CD4-positive, CD25-positive, alpha-beta regulatory T cell (primary cell): ENCODE results near the gene TENT4A. TPM values are rescaled to one million over a fixed set of nuclear protein-coding genes. Genes with fewer than 3 reads are reported as not detected.

ENCODE experiments used
- ATAC-seq, 2 donors: fragments of 150-1000 bp; cut with Tn5 transposase; one replicate each; pipeline ENCODE4 v1.10.0; 2021; ENCODE audit warnings: low read depth in 2 of 2, moderate number of reproducible peaks in 2 of 2, moderate library complexity in 1 of 2
- DNase-seq, 3 donors: peaks; one replicate each; pipeline versions ENCODE4 v3.0.0 to v3.0.0-alpha.2; 2012 to 2022; ENCODE audit warnings: mixed read lengths in 1 of 3
- H3K27ac ChIP-seq: one replicate; pipeline ENCODE4 v1.7.0; 2013; ENCODE audit warnings: mild to moderate bottlenecking, low read length; ENCODE audit not compliant: insufficient read depth, poor library complexity, severe bottlenecking
- H3K27me3 ChIP-seq: one replicate; pipeline ENCODE4 v1.7.0; 2013; ENCODE audit warnings: low read length; ENCODE audit not compliant: control insufficient read depth, insufficient read depth
- H3K36me3 ChIP-seq: one replicate; pipeline ENCODE4 v1.7.0; 2013; ENCODE audit warnings: mild to moderate bottlenecking, low read length, moderate library complexity; ENCODE audit not compliant: control insufficient read depth, insufficient read depth
- H3K4me1 ChIP-seq: 2 replicates; pipeline ENCODE4 v1.7.0; 2013; ENCODE audit warnings: mild to moderate bottlenecking, low read length; ENCODE audit not compliant: insufficient read depth, control insufficient read depth, poor library complexity, severe bottlenecking
- H3K4me3 ChIP-seq: one replicate; pipeline ENCODE4 v1.7.0; 2013; ENCODE audit warnings: low read depth, mild to moderate bottlenecking, low read length, moderate library complexity
- H3K9me3 ChIP-seq, 2 experiments: 1 replicate in 1 of 2; 2 replicates in 1 of 2; pipeline ENCODE4 v1.7.0; 2013; ENCODE audit warnings: low read length in 2 of 2, mild to moderate bottlenecking in 1 of 2, moderate library complexity in 1 of 2; ENCODE audit not compliant: control insufficient read depth in 2 of 2
- H3K27ac Mint-ChIP-seq, 3 donors: one replicate each; pipeline ENCODE4 v1.8.0; 2020 to 2022; ENCODE audit warnings: mild to moderate bottlenecking in 3 of 3, mixed read lengths in 3 of 3, moderate library complexity in 2 of 3
- H3K27me3 Mint-ChIP-seq: one replicate; pipeline ENCODE4 v1.8.0; 2022; ENCODE audit warnings: mild to moderate bottlenecking, mixed read lengths
- H3K36me3 Mint-ChIP-seq: one replicate; pipeline ENCODE4 v1.8.0; 2020; ENCODE audit warnings: mixed read lengths
- H3K4me1 Mint-ChIP-seq, 4 donors: one replicate each; pipeline ENCODE4 v1.8.0; 2020 to 2022; ENCODE audit warnings: mixed read lengths in 4 of 4, mild to moderate bottlenecking in 1 of 4
- H3K4me3 Mint-ChIP-seq, 4 donors: one replicate each; pipeline ENCODE4 v1.8.0; 2020 to 2022; ENCODE audit warnings: mild to moderate bottlenecking in 4 of 4, mixed read lengths in 4 of 4, moderate library complexity in 3 of 4
- H3K9me3 Mint-ChIP-seq, 7 donors: one replicate each; pipeline ENCODE4 v1.8.0; 2020 to 2022; ENCODE audit warnings: mixed read lengths in 7 of 7, mild to moderate bottlenecking in 3 of 7, moderate library complexity in 2 of 7
- polyA plus RNA-seq, 4 donors: library from polyadenylated mRNA; unstranded; fragments of 300-500 nt; fragmentation: Illumina TruSeq; gene quantifications; one replicate each; pipeline ENCODE4 v1.2.3, GENCODE V29; 2021
- total RNA-seq: library from RNA; stranded (reverse); gene quantifications from one replicate; pipeline ENCODE4 v1.2.3, GENCODE V29; 2022

TENT4A gene
- total and polyA plus RNA-seq, 5 donors from 2014 or later: 0.74 to 66.5 (median 1.3) TPM

DNA sequence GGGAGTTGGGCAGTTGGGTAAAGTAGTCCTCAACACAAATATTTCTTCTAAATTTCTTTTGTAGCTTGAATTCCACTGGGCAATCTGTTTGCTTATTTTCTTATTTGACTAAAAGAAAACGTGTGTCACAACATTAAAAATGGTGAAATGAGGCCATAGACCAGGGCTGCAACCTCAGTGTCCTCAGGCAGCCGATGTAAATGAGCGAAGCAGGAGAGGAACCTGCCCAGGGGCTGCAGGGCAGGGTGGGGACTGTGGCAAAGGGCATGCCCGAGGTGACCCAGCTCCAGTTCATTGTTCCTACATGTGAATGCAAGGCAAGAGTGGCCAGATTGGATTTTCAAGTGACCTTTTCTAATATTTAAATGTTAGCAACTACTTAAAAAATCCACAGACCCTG is 74.7 kb downstream of the TENT4A start:
- H3K9me3 ChIP-seq: no peaks in the 10 kb centered on the region
- H3K36me3 ChIP-seq: no peaks in the 10 kb centered on the region
- H3K4me1 Mint-ChIP-seq: peaks cover 0 to 5% (median under 1%) of the 10 kb centered on the region in 4 donors
- H3K27me3 Mint-ChIP-seq: peaks cover 16% of the 10 kb centered on the region
- no peaks in the 10 kb centered on the region for H3K36me3 Mint-ChIP-seq
- H3K27me3 ChIP-seq: no peaks in the 10 kb centered on the region
- no peak overlapping the region for H3K27ac Mint-ChIP-seq
- H3K4me1 ChIP-seq: no peaks in the 10 kb centered on the region
- H3K4me3 Mint-ChIP-seq: no peak overlapping the region
- no peaks in the 10 kb centered on the region for H3K9me3 Mint-ChIP-seq
- DNase-seq (no peak), ATAC-seq (no peak)
- no peak overlapping the region for H3K4me3 ChIP-seq
- no peak overlapping the region for H3K27ac ChIP-seq

DNA sequence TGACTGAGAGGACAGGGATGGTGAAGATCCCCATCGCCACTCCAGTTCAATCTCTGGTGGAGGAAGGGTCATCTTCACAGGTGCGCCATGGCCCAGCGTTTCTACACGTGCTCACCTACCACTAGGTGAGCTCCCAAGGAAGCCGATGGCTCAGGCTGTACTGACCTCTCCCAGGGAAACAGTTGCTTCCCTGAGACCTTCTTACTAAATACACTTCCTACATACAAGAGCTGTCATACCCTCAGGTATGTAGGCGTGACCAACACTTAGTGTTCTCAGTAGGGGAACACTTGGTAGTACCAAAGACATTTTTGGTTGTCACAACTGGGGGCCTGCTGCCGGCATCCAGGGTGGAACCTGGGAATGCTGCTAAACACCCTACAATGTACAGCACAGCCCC is 75.2 kb downstream of the TENT4A start:
- Histone ChIP-seq H3K27ac (no peak overlapping the region), H3K36me3 (no peaks in the 10 kb centered on the region), H3K27me3 (no peaks in the 10 kb centered on the region), H3K4me1 (no peaks in the 10 kb centered on the region), H3K4me3 (no peak overlapping the region), H3K9me3 (no peaks in the 10 kb centered on the region)
- no peak for ATAC-seq
- Mint-ChIP-seq H3K4me3 (no peak overlapping the region), H3K4me1 (peaks cover 2 to 6% (median 5%) of the 10 kb centered on the region in 4 donors), H3K27ac (peak overlapping the region in 1 of 3 donors; percentile 27), H3K9me3 (no peaks in the 10 kb centered on the region), H3K36me3 (no peaks in the 10 kb centered on the region), H3K27me3 (peaks cover 17% of the 10 kb centered on the region)
- DNase-seq: no peak

DNA sequence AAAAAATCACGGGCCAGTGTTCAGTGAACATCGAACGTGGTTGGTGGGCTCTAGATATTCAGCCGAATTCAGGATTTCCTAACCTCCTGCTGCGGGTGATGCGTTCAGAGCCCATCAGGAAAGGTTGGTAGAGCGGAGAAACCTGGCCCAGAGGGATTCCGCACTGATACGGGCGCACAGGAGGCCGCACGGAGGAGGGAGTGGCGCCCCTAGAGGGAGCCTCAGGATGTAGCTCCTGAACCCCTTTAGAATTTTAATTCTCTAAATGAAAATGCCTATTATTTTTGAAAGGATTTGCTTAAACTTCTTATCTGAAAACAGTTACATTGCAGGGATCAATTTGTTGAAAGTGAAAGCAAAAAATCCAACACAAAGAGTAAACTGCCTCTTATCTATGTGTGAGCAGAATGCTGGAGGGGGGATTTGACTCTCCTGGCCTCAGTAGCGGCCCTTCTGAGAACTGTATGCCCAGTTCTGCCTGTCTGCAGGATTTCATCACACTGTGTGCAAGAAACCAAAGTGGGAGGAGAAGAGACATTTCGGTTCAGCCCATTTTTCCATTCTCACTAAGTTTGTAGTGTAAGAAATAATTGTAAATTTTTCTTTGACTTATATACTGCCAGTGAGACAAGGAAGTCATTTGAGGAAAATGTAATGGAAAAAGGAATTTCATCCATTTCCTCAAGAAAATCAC is 75.9 kb downstream of the TENT4A start:
- H3K9me3 Mint-ChIP-seq: no peaks in the 10 kb centered on the region
- Histone ChIP-seq H3K4me3 (no peak overlapping the region), H3K9me3 (no peaks in the 10 kb centered on the region), H3K36me3 (no peaks in the 10 kb centered on the region), H3K27ac (no peak overlapping the region), H3K4me1 (no peaks in the 10 kb centered on the region), H3K27me3 (no peaks in the 10 kb centered on the region)
- no peak for DNase-seq
- H3K36me3 Mint-ChIP-seq: no peaks in the 10 kb centered on the region
- no peak overlapping the region for H3K27ac Mint-ChIP-seq
- no peak overlapping the region for H3K4me3 Mint-ChIP-seq
- peaks cover 2 to 7% (median 5%) of the 10 kb centered on the region in 4 donors for H3K4me1 Mint-ChIP-seq
- H3K27me3 Mint-ChIP-seq: peaks cover 20% of the 10 kb centered on the region
- no peak for ATAC-seq

DNA sequence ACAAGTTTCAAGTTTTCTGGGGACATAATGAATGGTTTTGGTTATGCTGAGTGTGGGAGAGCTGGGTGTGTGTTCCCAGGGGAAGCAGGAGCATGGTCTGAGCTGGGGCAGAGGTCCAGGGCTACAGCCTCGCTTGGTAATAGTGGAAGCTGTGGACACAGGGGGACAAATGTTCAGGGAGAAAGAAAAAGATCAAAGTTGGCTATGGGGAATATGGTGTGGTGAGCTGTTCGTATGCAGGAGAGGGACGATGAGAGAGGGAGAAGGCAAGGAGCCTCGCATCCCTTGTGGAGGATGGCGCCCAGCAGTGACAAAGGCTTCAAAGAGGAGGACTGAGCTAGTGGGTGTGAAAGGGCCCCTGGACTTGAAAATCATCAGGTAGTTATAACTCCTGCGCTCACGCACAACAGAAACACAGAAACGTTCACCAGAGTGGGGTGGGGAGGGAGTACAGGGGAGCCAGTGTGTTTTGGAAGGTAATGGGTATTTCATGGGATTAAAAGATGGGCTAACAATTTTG is 77.2 kb downstream of the TENT4A start:
- no peaks in the 10 kb centered on the region for H3K36me3 ChIP-seq
- H3K27ac ChIP-seq: no peak overlapping the region
- no peak for DNase-seq
- H3K27me3 ChIP-seq: no peaks in the 10 kb centered on the region
- Mint-ChIP-seq H3K27ac (no peak overlapping the region), H3K4me1 (peaks cover 4 to 7% (median 4%) of the 10 kb centered on the region in 4 donors), H3K4me3 (no peak overlapping the region), H3K9me3 (no peaks in the 10 kb centered on the region), H3K27me3 (peaks cover 25% of the 10 kb centered on the region), H3K36me3 (no peaks in the 10 kb centered on the region)
- H3K4me1 ChIP-seq: no peaks in the 10 kb centered on the region
- no peaks in the 10 kb centered on the region for H3K9me3 ChIP-seq
- no peak for ATAC-seq
- no peak overlapping the region for H3K4me3 ChIP-seq

DNA sequence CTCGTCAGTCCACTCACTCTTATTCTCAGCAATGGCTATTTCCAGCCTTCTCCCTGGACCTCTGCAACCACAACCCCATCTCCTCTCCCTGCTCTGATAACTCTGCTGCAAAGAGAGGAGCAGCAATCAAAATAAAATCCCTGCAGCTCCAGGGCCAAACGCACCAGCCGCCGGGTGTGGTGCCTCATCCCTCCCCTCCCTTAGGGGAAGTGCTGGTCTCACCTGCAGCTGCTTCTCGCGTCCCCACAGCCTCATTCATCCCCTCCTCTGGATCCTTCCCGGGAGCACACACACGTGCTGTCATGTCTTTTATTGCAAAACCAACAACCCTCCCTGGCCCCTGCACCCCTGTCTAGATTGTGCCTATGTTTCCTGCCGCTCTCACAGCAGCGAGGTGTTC is 77.8 kb downstream of the TENT4A start:
- Mint-ChIP-seq H3K27me3 (peaks cover 25% of the 10 kb centered on the region), H3K4me1 (peaks cover 0 to 7% (median 4%) of the 10 kb centered on the region in 4 donors), H3K9me3 (no peaks in the 10 kb centered on the region), H3K27ac (no peak overlapping the region), H3K36me3 (no peaks in the 10 kb centered on the region), H3K4me3 (no peak overlapping the region)
- DNase-seq (no peak), ATAC-seq (no peak)
- Histone ChIP-seq H3K27me3 (no peaks in the 10 kb centered on the region), H3K9me3 (no peaks in the 10 kb centered on the region), H3K4me1 (no peaks in the 10 kb centered on the region), H3K36me3 (no peaks in the 10 kb centered on the region), H3K4me3 (no peak overlapping the region), H3K27ac (no peak overlapping the region)

DNA sequence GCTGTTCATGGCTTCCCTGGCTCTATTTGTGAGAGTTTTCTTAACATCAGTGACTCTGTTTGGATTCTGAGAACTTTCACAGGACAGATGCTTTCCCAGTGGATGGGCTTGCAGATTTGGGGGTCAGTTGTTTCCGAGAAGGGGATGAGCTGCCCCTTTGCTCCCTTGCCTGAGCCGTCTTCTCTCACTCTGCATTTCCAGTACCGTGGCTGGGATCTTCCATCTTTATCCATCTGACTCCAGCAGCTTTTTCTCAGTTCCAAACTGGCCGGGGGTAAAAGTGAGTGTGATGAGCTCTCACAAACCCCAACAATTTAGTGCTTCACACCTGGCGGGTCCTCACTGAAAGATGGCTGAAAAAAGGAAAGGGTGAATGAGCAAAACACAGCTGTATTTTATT is 79.1 kb downstream of the TENT4A start:
- Histone ChIP-seq H3K27me3 (no peaks in the 10 kb centered on the region), H3K36me3 (no peaks in the 10 kb centered on the region), H3K4me3 (no peak overlapping the region), H3K4me1 (no peaks in the 10 kb centered on the region), H3K27ac (no peak overlapping the region), H3K9me3 (no peaks in the 10 kb centered on the region)
- DNase-seq (no peak), ATAC-seq (no peak)
- no peak overlapping the region for H3K4me3 Mint-ChIP-seq
- H3K36me3 Mint-ChIP-seq: no peaks in the 10 kb centered on the region
- peaks cover 0 to 3% (median 0%) of the 10 kb centered on the region in 7 donors for H3K9me3 Mint-ChIP-seq
- peaks cover 0 to 7% (median 4%) of the 10 kb centered on the region in 4 donors for H3K4me1 Mint-ChIP-seq
- H3K27ac Mint-ChIP-seq: no peak overlapping the region
- peaks cover 25% of the 10 kb centered on the region for H3K27me3 Mint-ChIP-seq

DNA sequence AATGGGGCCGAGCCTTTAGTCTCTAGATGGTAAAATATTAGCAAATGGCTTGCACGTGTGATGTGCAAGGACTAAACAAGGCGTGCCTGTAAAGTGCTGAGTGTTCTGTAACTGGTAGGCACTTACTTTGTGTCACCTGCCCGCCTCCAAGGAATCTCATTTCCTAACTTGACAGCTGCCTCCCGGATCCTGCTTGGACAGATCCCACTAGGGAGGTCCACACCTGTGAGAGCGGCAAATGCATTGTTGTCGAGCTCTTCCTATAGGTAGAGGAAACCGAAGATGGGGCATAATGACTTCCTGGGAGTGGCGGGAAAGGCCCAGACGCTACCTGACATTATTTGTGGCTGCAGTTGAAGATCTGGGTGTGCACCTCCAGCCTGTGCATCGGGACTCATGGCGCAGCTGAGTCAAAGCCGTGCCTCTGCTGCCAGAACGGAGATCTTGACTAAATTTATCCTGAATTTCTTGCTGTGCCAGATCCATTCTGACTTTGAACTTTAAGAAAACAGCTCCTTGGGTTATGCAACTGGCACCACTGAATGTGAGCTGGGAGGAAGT is 79.8 kb downstream of the TENT4A start:
- H3K27ac ChIP-seq: no peak overlapping the region
- Mint-ChIP-seq H3K4me1 (peaks cover 0 to 7% (median 4%) of the 10 kb centered on the region in 4 donors), H3K27me3 (peaks cover 25% of the 10 kb centered on the region), H3K36me3 (no peaks in the 10 kb centered on the region), H3K4me3 (peak overlapping the region in 1 of 4 donors; percentile 22), H3K27ac (no peak overlapping the region), H3K9me3 (peaks cover 0 to 4% (median 0%) of the 10 kb centered on the region in 7 donors)
- H3K27me3 ChIP-seq: no peaks in the 10 kb centered on the region
- DNase-seq: no peak
- ATAC-seq: no peak
- H3K4me3 ChIP-seq: no peak overlapping the region
- H3K36me3 ChIP-seq: no peaks in the 10 kb centered on the region
- H3K9me3 ChIP-seq: no peaks in the 10 kb centered on the region
- no peaks in the 10 kb centered on the region for H3K4me1 ChIP-seq

DNA sequence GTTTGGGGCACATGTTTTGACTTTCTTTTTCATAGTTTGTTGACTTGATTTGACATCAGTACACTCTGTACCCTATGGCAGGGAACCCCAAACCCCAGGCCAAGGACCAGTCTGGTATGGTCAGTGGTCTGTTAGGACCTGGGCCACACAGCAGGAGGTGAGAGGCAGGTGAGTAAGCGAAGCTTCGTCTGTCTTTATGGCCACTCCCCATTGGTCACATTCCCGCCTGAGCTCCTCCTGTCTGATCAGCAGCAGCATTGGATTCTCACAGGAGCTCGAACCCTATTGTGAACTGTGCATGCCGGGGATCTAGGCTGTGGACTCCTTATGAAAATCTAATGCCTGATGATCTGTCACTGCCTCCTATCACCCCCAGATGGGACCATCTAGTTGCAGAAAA is 88.0 kb downstream of the TENT4A start:
- no peaks in the 10 kb centered on the region for H3K4me1 ChIP-seq
- H3K4me1 Mint-ChIP-seq: no peaks in the 10 kb centered on the region
- no peaks in the 10 kb centered on the region for H3K36me3 Mint-ChIP-seq
- ATAC-seq (no peak), DNase-seq (no peak)
- no peak overlapping the region for H3K4me3 ChIP-seq
- H3K9me3 Mint-ChIP-seq: peaks cover 0 to 9% (median 0%) of the 10 kb centered on the region in 7 donors
- H3K9me3 ChIP-seq: no peaks in the 10 kb centered on the region
- no peak overlapping the region for H3K4me3 Mint-ChIP-seq
- no peaks in the 10 kb centered on the region for H3K36me3 ChIP-seq
- no peak overlapping the region for H3K27ac Mint-ChIP-seq
- peaks cover 9% of the 10 kb centered on the region for H3K27me3 Mint-ChIP-seq
- no peak overlapping the region for H3K27ac ChIP-seq
- H3K27me3 ChIP-seq: peaks cover 4% of the 10 kb centered on the region
